H1 (cell line): ENCODE results near the gene RIN2. TPM values are rescaled to one million over a fixed set of nuclear protein-coding genes. Genes with fewer than 3 reads are reported as not detected.

Experiments used
- CTCF ChIA-PET: fragments of 300-600 bp; sonication (Branson Sonifier 250); formaldehyde crosslinking; loops from one replicate; lab custom pipeline; 2021; ENCODE audit not compliant: partially characterized antibody; lab: Charles Lee
- POLR2A ChIA-PET: fragments of 300-600 bp; sonication (Branson Sonifier 250); formaldehyde crosslinking; loops from one replicate; lab custom pipeline; 2021; ENCODE audit warnings: inconsistent platforms; ENCODE audit not compliant: partially characterized antibody; lab: Charles Lee
- DNase-seq, 2 experiments: peaks; one replicate each; pipeline versions ENCODE4 v3.0.0 to v3.0.0-alpha.2; 2010 to 2022; ENCODE audit warnings: low spot score in 2 of 2, low read depth in 1 of 2, mixed read lengths in 1 of 2
- FAIRE-seq: peaks from 2 replicates; lab custom pipeline; 2011; peaks lifted over from hg19 to GRCh38; lab: Jason Lieb, UNC
- H2AFZ ChIP-seq: 2 replicates; pipeline ENCODE4 v1.8.1; 2012; ENCODE audit warnings: low read length, inconsistent platforms
- H2AK5ac ChIP-seq: 2 replicates; pipeline ENCODE4 v1.6.1; 2013; ENCODE audit warnings: low read depth, low read length
- H2BK120ac ChIP-seq: replicated peaks from 2 replicates; pipeline ENCODE3; 2013; ENCODE audit warnings: low read depth, low read length, inconsistent platforms
- H2BK12ac ChIP-seq: 2 replicates; pipeline ENCODE4 v1.6.1; 2013; ENCODE audit warnings: low read depth, low read length
- H2BK15ac ChIP-seq: 2 replicates; pipeline ENCODE4 v1.6.1; 2013; ENCODE audit warnings: low read length
- H2BK20ac ChIP-seq: 2 replicates; pipeline ENCODE4 v1.6.1; 2013; ENCODE audit warnings: low read length
- H2BK5ac ChIP-seq: 2 replicates; pipeline ENCODE4 v1.6.1; 2013; ENCODE audit warnings: low read depth, low read length
- H3K14ac ChIP-seq: 2 replicates; pipeline ENCODE4 v1.6.1; 2013; ENCODE audit warnings: inconsistent platforms; ENCODE audit not compliant: insufficient read length
- H3K18ac ChIP-seq: 2 replicates; pipeline ENCODE4 v1.6.1; 2013; ENCODE audit warnings: low read length; ENCODE audit errors: extremely low read depth
- H3K23ac ChIP-seq: 2 replicates; pipeline ENCODE4 v1.6.1; 2013; ENCODE audit warnings: inconsistent platforms; ENCODE audit not compliant: insufficient read length
- H3K23me2 ChIP-seq: 2 replicates; pipeline ENCODE4 v1.6.1; 2013; ENCODE audit warnings: low read depth, low read length
- H3K27ac ChIP-seq: 2 replicates; pipeline ENCODE4 v1.6.1; 2011; ENCODE audit warnings: low read depth, low read length, inconsistent platforms
- H3K27me3 ChIP-seq, 4 experiments: replicated peaks in 1 of 4; 1 replicate in 1 of 4; 2 replicates in 3 of 4; pipeline versions ENCODE4 v1.6.1 to v1.8.1; 2011 to 2013; ENCODE audit warnings: low read length in 3 of 4, mild to moderate bottlenecking in 3 of 4, inconsistent platforms in 2 of 4, mixed read lengths in 2 of 4, moderate library complexity in 1 of 4; ENCODE audit not compliant: control insufficient read depth in 3 of 4, insufficient read depth in 3 of 4; ENCODE audit errors: extremely low read depth in 1 of 4
- H3K36me3 ChIP-seq, 4 experiments: 2 replicates each; pipeline versions ENCODE4 v1.6.1 to v1.8.1; 2011 to 2013; ENCODE audit warnings: mild to moderate bottlenecking in 4 of 4, low read length in 3 of 4, moderate library complexity in 2 of 4, control low read depth in 1 of 4, inconsistent platforms in 1 of 4; ENCODE audit not compliant: insufficient read depth in 4 of 4, control insufficient read depth in 2 of 4
- H3K4ac ChIP-seq: replicated peaks from 2 replicates; pipeline ENCODE3; 2013; ENCODE audit warnings: low read length, low read depth, mixed read lengths, inconsistent platforms; ENCODE audit not compliant: insufficient read length
- H3K4me1 ChIP-seq, 4 experiments: replicated peaks in 1 of 4; 1 replicate in 1 of 4; 2 replicates in 3 of 4; pipeline versions ENCODE4 v1.6.1 to v1.8.1; 2011 to 2013; ENCODE audit warnings: low read length in 3 of 4, inconsistent platforms in 2 of 4, mixed read lengths in 1 of 4; ENCODE audit not compliant: insufficient read depth in 4 of 4, control insufficient read depth in 3 of 4
- H3K4me2 ChIP-seq, 2 experiments: 2 replicates each; pipeline versions ENCODE4 v1.6.1 to v1.8.1; 2011 to 2013; ENCODE audit warnings: low read depth in 2 of 2, low read length in 2 of 2, control low read depth in 1 of 2, inconsistent platforms in 1 of 2, mild to moderate bottlenecking in 1 of 2; ENCODE audit not compliant: insufficient read depth in 1 of 2
- H3K4me3 ChIP-seq, 4 experiments: fragments of 200-600, 300-600 bp in 1 of 4; sonication (generic), shearing (Covaris generic), sonication (Bioruptor Twin) in 1 of 4; 2 replicates each; pipeline versions ENCODE4 v1.5.1 to v1.8.1; 2011 to 2016; ENCODE audit warnings: low read length in 4 of 4, low read depth in 3 of 4, control low read depth in 2 of 4, inconsistent platforms in 2 of 4, mild to moderate bottlenecking in 2 of 4, mixed read lengths in 1 of 4, moderate library complexity in 1 of 4; ENCODE audit not compliant: insufficient read depth in 2 of 4; ENCODE audit errors: extremely low read depth in 1 of 4
- H3K56ac ChIP-seq: replicated peaks from 2 replicates; pipeline ENCODE3; 2013; ENCODE audit warnings: low read depth, mild to moderate bottlenecking, mixed read lengths, low read length, inconsistent platforms; ENCODE audit not compliant: insufficient read length
- H3K79me1 ChIP-seq: 2 replicates; pipeline ENCODE4 v1.6.1; 2013; ENCODE audit warnings: low read depth, low read length, control low read depth
- H3K79me2 ChIP-seq, 2 experiments: 2 replicates each; pipeline versions ENCODE4 v1.6.1 to v1.8.1; 2012 to 2013; ENCODE audit warnings: low read length in 2 of 2, mild to moderate bottlenecking in 2 of 2, inconsistent platforms in 1 of 2; ENCODE audit not compliant: insufficient read depth in 2 of 2, control insufficient read depth in 1 of 2
- H3K9ac ChIP-seq, 4 experiments: replicated peaks in 1 of 4; 1 replicate in 1 of 4; 2 replicates in 3 of 4; pipeline versions ENCODE4 v1.6.1 to v1.8.1; 2011 to 2013; ENCODE audit warnings: low read depth in 3 of 4, low read length in 3 of 4, control low read depth in 2 of 4, mild to moderate bottlenecking in 2 of 4, moderate library complexity in 2 of 4, inconsistent platforms in 1 of 4; ENCODE audit errors: extremely low read depth in 1 of 4
- H3K9me3 ChIP-seq, 2 experiments: 2 replicates each; pipeline versions ENCODE4 v1.6.1 to v1.8.1; 2012 to 2013; ENCODE audit warnings: mild to moderate bottlenecking in 2 of 2, moderate library complexity in 2 of 2, control low read depth in 1 of 2, inconsistent platforms in 1 of 2, low read depth in 1 of 2, low read length in 1 of 2, mixed read lengths in 1 of 2; ENCODE audit not compliant: insufficient read depth in 2 of 2
- H4K20me1 ChIP-seq, 2 experiments: replicated peaks in 1 of 2; 2 replicates each; pipeline versions ENCODE3 to v1.8.1; 2011 to 2013; ENCODE audit warnings: inconsistent platforms in 2 of 2, low read length in 2 of 2, mild to moderate bottlenecking in 1 of 2; ENCODE audit not compliant: insufficient read depth in 2 of 2, control insufficient read depth in 1 of 2
- H4K5ac ChIP-seq: 2 replicates; pipeline ENCODE4 v1.6.1; 2013; ENCODE audit warnings: low read length, low read depth, mixed read lengths, inconsistent platforms; ENCODE audit not compliant: insufficient read length
- H4K8ac ChIP-seq: 2 replicates; pipeline ENCODE4 v1.8.0; 2013; ENCODE audit warnings: mild to moderate bottlenecking, moderate library complexity, low read length, inconsistent platforms; ENCODE audit not compliant: insufficient read depth; ENCODE audit errors: extremely low read depth
- H4K91ac ChIP-seq: replicated peaks from 2 replicates; pipeline ENCODE3; 2013; ENCODE audit warnings: low read length, mixed read lengths, inconsistent platforms; ENCODE audit not compliant: insufficient read length
- ASH2L ChIP-seq: fragments of 200-600, 300-600 bp; sonication (generic); IDR thresholded peaks from one replicate; pipeline ENCODE4 v1.7.1; 2017; ENCODE audit warnings: low read length
- GTF2F1 ChIP-seq: IDR thresholded peaks from 2 replicates; pipeline ENCODE4 v1.6.1; 2012; ENCODE audit warnings: low read depth, low read length, improper control_type of control experiment, borderline replicate concordance
- PHF8 ChIP-seq: fragments of 200-600 bp; sonication (generic); conservative IDR thresholded peaks from 2 replicates; pipeline ENCODE4 v1.7.1; 2012; ENCODE audit warnings: low read depth, mild to moderate bottlenecking, inconsistent platforms, low read length, moderate library complexity
- TAF1 ChIP-seq: IDR thresholded peaks from 2 replicates; pipeline ENCODE4 v1.6.1; 2011; ENCODE audit warnings: mild to moderate bottlenecking, low read depth, low read length
- TCF12 ChIP-seq: IDR thresholded peaks from 2 replicates; pipeline ENCODE4 v1.6.1; 2011; ENCODE audit warnings: low read depth, mild to moderate bottlenecking, low read length
- ZNF274 ChIP-seq: IDR thresholded peaks from 2 replicates; pipeline ENCODE4 v1.7.0; 2012; ENCODE audit warnings: low read length, borderline replicate concordance; ENCODE audit errors: extremely low read depth
- WGBS, 2 experiments: shearing (Covaris generic) in 1 of 2; methylation state at CpG; one replicate each; pipeline versions ENCODE4 v1.1.6 to v1.1.7; 2013 to 2015; ENCODE audit warnings: low lambda C conversion rate in 2 of 2, mixed read lengths in 2 of 2, inconsistent platforms in 1 of 2, low coverage in 1 of 2, missing lambda C conversion rate in 1 of 2; ENCODE audit not compliant: insufficient replicate concordance in 2 of 2, insufficient coverage in 1 of 2, insufficient read length in 1 of 2; ENCODE audit errors: extremely low coverage in 1 of 2, missing lambda C conversion rate in 1 of 2; 5-methylcytosine and 5-hydroxymethylcytosine counted together
- polyA plus RNA-seq, 7 experiments: library from polyadenylated mRNA; depleted of rRNA in 3 of 7; stranded (reverse) in 5 of 7; unstranded in 2 of 7; fragments of >200 nt in 5 of 7; fragments of 200-250 nt in 2 of 7; gene quantifications; 1 replicate in 5 of 7; 2 replicates in 1 of 7; 4 replicates in 1 of 7; pipeline versions ENCODE4 v1.2.1 to v1.2.3, GENCODE V29; 2011 to 2013; ENCODE audit warnings: missing spikeins in 2 of 7, mixed read lengths in 2 of 7
- total RNA-seq: library from RNA; stranded (reverse); fragmentation: NEBNext Ultra II Directional; extraction: Animal tissue kit (Norgen Biotek cat#: 25700); gene quantifications from 2 replicates; pipeline ENCODE4 v1.2.1, GENCODE V29; 2021
- TF ChIP-seq, protein P1 (sequence below): IDR thresholded peaks from 2 replicates; pipeline ENCODE4 v1.6.1; 2012; ENCODE audit warnings: low read length, inconsistent platforms
- TF ChIP-seq, protein P2 (sequence below), 3 experiments: IDR thresholded peaks; 1 replicate in 2 of 3; 2 replicates in 1 of 3; pipeline versions ENCODE4 v1.5.1 to v1.6.1; 2011; ENCODE audit warnings: low read length in 3 of 3, mild to moderate bottlenecking in 3 of 3, inconsistent platforms in 2 of 3, low read depth in 1 of 3, moderate library complexity in 1 of 3; ENCODE audit not compliant: insufficient read depth in 1 of 3; ENCODE audit errors: control extremely low read depth in 1 of 3

RIN2 gene
- total and polyA plus RNA-seq, 2 of the 8 experiments (the other 6 are each of a cell fraction or from before 2014, with no cell fraction given) = 0.20 to 1.3 TPM

DNA sequence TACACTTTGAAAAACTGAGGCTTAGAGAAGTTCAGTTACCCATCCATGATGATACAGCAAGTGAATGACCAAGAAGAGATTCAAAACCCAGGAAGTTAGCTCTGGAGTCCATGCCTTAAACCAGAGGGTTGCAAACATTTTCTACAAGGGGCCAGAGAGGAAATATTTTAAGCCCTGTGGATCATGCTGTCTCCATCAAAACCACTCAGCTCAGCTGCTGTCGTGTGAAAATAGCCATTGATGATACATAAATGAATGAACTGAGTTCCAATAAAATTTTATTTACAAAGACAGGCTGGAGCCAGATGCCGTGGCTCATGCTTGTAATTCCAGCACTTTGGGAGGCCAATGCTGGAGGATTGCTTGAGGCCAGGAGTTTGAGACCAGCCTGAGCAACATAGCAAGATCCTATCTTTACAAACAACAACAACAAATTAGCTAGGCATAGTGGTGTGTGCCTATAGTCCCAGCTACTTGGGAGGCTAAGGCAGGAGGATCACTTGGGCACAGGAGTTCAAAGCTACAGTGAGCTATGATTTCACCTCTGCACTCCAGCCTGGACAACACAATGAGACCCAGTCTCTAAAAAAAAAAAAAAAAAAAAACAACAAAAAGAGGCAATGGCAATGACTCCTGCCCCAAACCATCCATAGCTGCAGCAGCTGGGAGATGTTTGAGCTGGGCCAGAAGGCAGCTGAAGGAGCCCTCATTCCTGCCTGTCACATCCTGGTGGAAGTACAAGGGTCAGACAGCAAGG, 44.1 kb upstream of the RIN2 start:
- Histone ChIP-seq H3K27ac (no peak overlapping the region), H3K79me2 (no peaks in the 10 kb centered on the region), H3K9me3 (peaks cover 0 to 17% of the 10 kb centered on the region in 2 experiments; a peak in 2 of 4 replicates), H3K27me3 (no peaks in the 10 kb centered on the region), H3K14ac (no peak overlapping the region), H2BK120ac (no peak overlapping the region), H4K91ac (no peak overlapping the region), H3K4me1 (peaks cover 0 to 3% (median 0%) of the 10 kb centered on the region in 4 experiments; a peak in 2 of 7 replicates), H3K79me1 (no peaks in the 10 kb centered on the region), H4K8ac (no peak overlapping the region), H3K36me3 (no peaks in the 10 kb centered on the region; a peak in 2 of 8 replicates), H3K4me2 (no peak overlapping the region), H3K4ac (no peak overlapping the region), H3K56ac (no peak overlapping the region), H4K5ac (no peak overlapping the region), H3K18ac (no peak overlapping the region), H2BK20ac (no peak overlapping the region), H2AK5ac (no peak overlapping the region), H2BK15ac (no peak overlapping the region), H2BK12ac (no peak overlapping the region), H3K4me3 (no peak overlapping the region), H3K23ac (no peak overlapping the region), H4K20me1 (peaks cover 0 to 5% of the 10 kb centered on the region in 2 experiments), H2BK5ac (no peak overlapping the region), H3K23me2 (no peaks in the 10 kb centered on the region), H3K9ac (no peak overlapping the region), H2AFZ (no peak overlapping the region)
- FAIRE-seq (no peak), DNase-seq (no peak)
- CTCF ChIA-PET = interaction anchor here (0.6 to 1.5 kb wide), 8 partner anchors 10 to 1084 kb away, joined by 3 to 5 read pairs (median 3); no protein-coding TSS in a partner anchor
- POLR2A ChIA-PET = no interaction called here
- 94% methylated on average over 2 of the region's 2 CpGs; no CpG with 5 or more reads in 1 of the 2 experiments for WGBS, 2 experiments
- no peak for TF ChIP-seq GTF2F1
- TF ChIP-seq ZNF274 = no peak
- no peak for TF ChIP-seq ASH2L
- TF ChIP-seq, protein P1, sequence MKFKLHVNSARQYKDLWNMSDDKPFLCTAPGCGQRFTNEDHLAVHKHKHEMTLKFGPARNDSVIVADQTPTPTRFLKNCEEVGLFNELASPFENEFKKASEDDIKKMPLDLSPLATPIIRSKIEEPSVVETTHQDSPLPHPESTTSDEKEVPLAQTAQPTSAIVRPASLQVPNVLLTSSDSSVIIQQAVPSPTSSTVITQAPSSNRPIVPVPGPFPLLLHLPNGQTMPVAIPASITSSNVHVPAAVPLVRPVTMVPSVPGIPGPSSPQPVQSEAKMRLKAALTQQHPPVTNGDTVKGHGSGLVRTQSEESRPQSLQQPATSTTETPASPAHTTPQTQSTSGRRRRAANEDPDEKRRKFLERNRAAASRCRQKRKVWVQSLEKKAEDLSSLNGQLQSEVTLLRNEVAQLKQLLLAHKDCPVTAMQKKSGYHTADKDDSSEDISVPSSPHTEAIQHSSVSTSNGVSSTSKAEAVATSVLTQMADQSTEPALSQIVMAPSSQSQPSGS = no peak
- TF ChIP-seq TCF12 = no peak
- no peak for TF ChIP-seq TAF1
- TF ChIP-seq, protein P2, sequence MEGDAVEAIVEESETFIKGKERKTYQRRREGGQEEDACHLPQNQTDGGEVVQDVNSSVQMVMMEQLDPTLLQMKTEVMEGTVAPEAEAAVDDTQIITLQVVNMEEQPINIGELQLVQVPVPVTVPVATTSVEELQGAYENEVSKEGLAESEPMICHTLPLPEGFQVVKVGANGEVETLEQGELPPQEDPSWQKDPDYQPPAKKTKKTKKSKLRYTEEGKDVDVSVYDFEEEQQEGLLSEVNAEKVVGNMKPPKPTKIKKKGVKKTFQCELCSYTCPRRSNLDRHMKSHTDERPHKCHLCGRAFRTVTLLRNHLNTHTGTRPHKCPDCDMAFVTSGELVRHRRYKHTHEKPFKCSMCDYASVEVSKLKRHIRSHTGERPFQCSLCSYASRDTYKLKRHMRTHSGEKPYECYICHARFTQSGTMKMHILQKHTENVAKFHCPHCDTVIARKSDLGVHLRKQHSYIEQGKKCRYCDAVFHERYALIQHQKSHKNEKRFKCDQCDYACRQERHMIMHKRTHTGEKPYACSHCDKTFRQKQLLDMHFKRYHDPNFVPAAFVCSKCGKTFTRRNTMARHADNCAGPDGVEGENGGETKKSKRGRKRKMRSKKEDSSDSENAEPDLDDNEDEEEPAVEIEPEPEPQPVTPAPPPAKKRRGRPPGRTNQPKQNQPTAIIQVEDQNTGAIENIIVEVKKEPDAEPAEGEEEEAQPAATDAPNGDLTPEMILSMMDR (IDR thresholded peaks at IDR 0.05; ENCODE audit: control extremely low read depth in 1 of 3, insufficient read depth in 1 of 3, low read depth in 1 of 3, low read length in 3 of 3) = no peak
- TF ChIP-seq PHF8 = no peak
